ENCODE data around the gene PARD3B.

PARD3B gene

GRCh38 chr2:205460217-205460616 is 914.9 kb downstream of the PARD3B start:
- no peak overlapping the region for H3K4me3 ChIP-seq (ENCODE audit: low read depth, low read length)
- no peak for TF ChIP-seq POLR2A (IDR thresholded peaks at IDR 0.05; ENCODE audit: extremely low read depth, insufficient read length)
- no peak for TF ChIP-seq MYC (IDR thresholded peaks at IDR 0.05; ENCODE audit: low read depth, low read length)
- TF ChIP-seq MAX (IDR thresholded peaks at IDR 0.05; ENCODE audit: low read depth, low read length): no peak
- TF ChIP-seq CTCF (IDR thresholded peaks at IDR 0.05; ENCODE audit: low read depth, low read length): no peak
- DNase-seq (ENCODE audit: low read depth): no peak

GRCh38 chr2:205461169-205461568 is 915.9 kb downstream of the PARD3B start:
- no peak for DNase-seq (ENCODE audit: low read depth)
- H3K4me3 ChIP-seq (ENCODE audit: low read depth, low read length): no peak overlapping the region
- TF ChIP-seq MYC (IDR thresholded peaks at IDR 0.05; ENCODE audit: low read depth, low read length): no peak
- no peak for TF ChIP-seq POLR2A (IDR thresholded peaks at IDR 0.05; ENCODE audit: extremely low read depth, insufficient read length)
- no peak for TF ChIP-seq MAX (IDR thresholded peaks at IDR 0.05; ENCODE audit: low read depth, low read length)
- TF ChIP-seq CTCF (IDR thresholded peaks at IDR 0.05; ENCODE audit: low read depth, low read length): no peak

- DNase-seq (ENCODE audit: low read depth): no peak
- TF ChIP-seq POLR2A (IDR thresholded peaks at IDR 0.05; ENCODE audit: extremely low read depth, insufficient read length): no peak
- no peak for TF ChIP-seq MAX (IDR thresholded peaks at IDR 0.05; ENCODE audit: low read depth, low read length)
- no peak for TF ChIP-seq MYC (IDR thresholded peaks at IDR 0.05; ENCODE audit: low read depth, low read length)
- TF ChIP-seq CTCF (IDR thresholded peaks at IDR 0.05; ENCODE audit: low read depth, low read length): no peak
- H3K4me3 ChIP-seq (ENCODE audit: low read depth, low read length): no peak overlapping the region
Measured at GRCh38 chr2:205461678-205462665, 916.7 kb downstream of the PARD3B start.

- no peak overlapping the region for H3K4me3 ChIP-seq (ENCODE audit: low read depth, low read length)
- TF ChIP-seq MAX (IDR thresholded peaks at IDR 0.05; ENCODE audit: low read depth, low read length) (no peak), MYC (IDR thresholded peaks at IDR 0.05; ENCODE audit: low read depth, low read length) (no peak), CTCF (IDR thresholded peaks at IDR 0.05; ENCODE audit: low read depth, low read length) (no peak), POLR2A (IDR thresholded peaks at IDR 0.05; ENCODE audit: extremely low read depth, insufficient read length) (no peak)
- no peak for DNase-seq (ENCODE audit: low read depth)
Measured at GRCh38 chr2:205462681-205463345, 917.5 kb downstream of the PARD3B start.

- TF ChIP-seq CTCF (IDR thresholded peaks at IDR 0.05; ENCODE audit: low read depth, low read length): no peak
- TF ChIP-seq MYC (IDR thresholded peaks at IDR 0.05; ENCODE audit: low read depth, low read length): no peak
- TF ChIP-seq POLR2A (IDR thresholded peaks at IDR 0.05; ENCODE audit: extremely low read depth, insufficient read length): no peak
- TF ChIP-seq MAX (IDR thresholded peaks at IDR 0.05; ENCODE audit: low read depth, low read length): no peak
- DNase-seq (ENCODE audit: low read depth): no peak
- no peak overlapping the region for H3K4me3 ChIP-seq (ENCODE audit: low read depth, low read length)
Measured at GRCh38 chr2:205463466-205464025, 918.3 kb downstream of the PARD3B start.
